ENCODE results near the gene DNAJC5. TPM values are rescaled to one million over a fixed set of nuclear protein-coding genes. Genes with fewer than 3 reads are reported as not detected.

DNAJC5 gene
- total RNA-seq, 2 experiments from 2014 or later: 21.4 to 22.5 TPM

DNA sequence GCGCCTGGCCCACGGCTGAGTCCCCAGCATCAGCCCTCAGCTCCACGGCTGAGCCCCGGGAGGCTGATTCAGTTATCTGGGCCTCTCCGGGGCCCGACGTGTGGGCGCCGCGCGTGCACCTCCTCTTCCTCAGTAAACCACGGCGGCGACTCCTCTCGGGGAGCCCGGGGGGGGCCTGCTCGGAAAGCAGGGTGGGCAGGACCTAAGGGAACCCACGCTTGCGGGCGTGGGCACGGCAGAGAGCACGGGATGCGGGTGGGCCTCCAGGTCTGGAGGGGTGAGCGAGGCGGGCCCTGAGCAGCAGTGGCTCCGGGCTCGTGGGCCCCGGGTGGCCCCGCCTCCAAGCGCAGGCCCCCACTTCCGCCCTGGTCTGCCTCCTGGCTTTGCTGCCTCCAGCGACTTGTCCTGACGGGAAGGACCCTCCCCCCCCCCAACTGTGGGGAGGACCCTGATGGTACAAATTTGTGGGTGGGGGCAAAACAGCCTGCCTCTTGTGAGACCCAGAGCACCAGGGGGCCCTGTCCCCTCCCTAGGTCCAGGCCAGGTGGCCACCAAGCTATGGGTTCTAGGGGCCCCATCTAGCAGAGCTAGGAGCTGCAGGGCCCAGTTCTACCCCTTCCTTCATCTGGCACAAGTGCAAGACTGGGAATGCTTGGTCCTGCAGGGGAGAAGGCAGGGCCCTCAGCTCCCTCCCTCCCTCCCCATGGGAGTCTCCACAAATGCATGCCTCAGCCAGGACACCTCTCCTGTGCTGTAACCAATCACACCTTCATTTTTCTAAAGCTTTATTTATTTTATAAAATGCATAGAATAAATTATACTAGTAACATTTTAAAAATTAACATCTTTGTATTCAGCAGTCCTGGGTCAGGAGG lies 44.4 kb downstream of the DNAJC5 start:
- intact Hi-C loops (cut with DNase I, micrococcal nuclease): no loop called here
- no peaks in the 10 kb centered on the region for H3K27me3 Mint-ChIP-seq
- peaks cover 25% of the 10 kb centered on the region for H3K4me1 Mint-ChIP-seq (ENCODE audit: low read depth)
- CTCF ChIA-PET: no interaction called here
- peak; percentile 21 for ATAC-seq (ENCODE audit: poor library complexity)
- peaks cover 0 to 26% of the 10 kb centered on the region in 2 experiments for H3K9me3 ChIP-seq (ENCODE audit: control insufficient read depth in 1 of 2, insufficient read depth in 1 of 2, low read length in 2 of 2)
- no peak overlapping the region for H3K4me3 Mint-ChIP-seq
- H3K4me1 ChIP-seq (ENCODE audit: insufficient read depth, low read length): peaks cover 22% of the 10 kb centered on the region
- H3K4me3 ChIP-seq (ENCODE audit: low read length): no peak overlapping the region
- no peaks in the 10 kb centered on the region for H3K27me3 ChIP-seq (ENCODE audit: control insufficient read depth in 1 of 2, insufficient read depth in 2 of 2, low read length in 2 of 2)
- no peaks in the 10 kb centered on the region for H3K9me3 Mint-ChIP-seq
- TF ChIP-seq, protein P1, sequence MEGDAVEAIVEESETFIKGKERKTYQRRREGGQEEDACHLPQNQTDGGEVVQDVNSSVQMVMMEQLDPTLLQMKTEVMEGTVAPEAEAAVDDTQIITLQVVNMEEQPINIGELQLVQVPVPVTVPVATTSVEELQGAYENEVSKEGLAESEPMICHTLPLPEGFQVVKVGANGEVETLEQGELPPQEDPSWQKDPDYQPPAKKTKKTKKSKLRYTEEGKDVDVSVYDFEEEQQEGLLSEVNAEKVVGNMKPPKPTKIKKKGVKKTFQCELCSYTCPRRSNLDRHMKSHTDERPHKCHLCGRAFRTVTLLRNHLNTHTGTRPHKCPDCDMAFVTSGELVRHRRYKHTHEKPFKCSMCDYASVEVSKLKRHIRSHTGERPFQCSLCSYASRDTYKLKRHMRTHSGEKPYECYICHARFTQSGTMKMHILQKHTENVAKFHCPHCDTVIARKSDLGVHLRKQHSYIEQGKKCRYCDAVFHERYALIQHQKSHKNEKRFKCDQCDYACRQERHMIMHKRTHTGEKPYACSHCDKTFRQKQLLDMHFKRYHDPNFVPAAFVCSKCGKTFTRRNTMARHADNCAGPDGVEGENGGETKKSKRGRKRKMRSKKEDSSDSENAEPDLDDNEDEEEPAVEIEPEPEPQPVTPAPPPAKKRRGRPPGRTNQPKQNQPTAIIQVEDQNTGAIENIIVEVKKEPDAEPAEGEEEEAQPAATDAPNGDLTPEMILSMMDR (IDR thresholded peaks at IDR 0.05): no peak
- peak in 2 of 14 experiments; percentile 25 to 35 for DNase-seq
- peaks cover 52% of the 10 kb centered on the region for H3K36me3 Mint-ChIP-seq (ENCODE audit: low read depth)
- H3K27ac ChIP-seq (ENCODE audit: low read depth in 1 of 2, low read length in 2 of 2): no peak overlapping the region
- POLR2A ChIA-PET: interaction anchor here (1.2 kb wide), 1 partner anchor 17 kb away, joined by 8 read pairs; the partner anchor contains the start of gene UCKL1
- peak overlapping the region; percentile 20 for H3K27ac Mint-ChIP-seq
- peaks cover 50% of the 10 kb centered on the region for H3K36me3 ChIP-seq (ENCODE audit: insufficient read depth, low read length)

DNA sequence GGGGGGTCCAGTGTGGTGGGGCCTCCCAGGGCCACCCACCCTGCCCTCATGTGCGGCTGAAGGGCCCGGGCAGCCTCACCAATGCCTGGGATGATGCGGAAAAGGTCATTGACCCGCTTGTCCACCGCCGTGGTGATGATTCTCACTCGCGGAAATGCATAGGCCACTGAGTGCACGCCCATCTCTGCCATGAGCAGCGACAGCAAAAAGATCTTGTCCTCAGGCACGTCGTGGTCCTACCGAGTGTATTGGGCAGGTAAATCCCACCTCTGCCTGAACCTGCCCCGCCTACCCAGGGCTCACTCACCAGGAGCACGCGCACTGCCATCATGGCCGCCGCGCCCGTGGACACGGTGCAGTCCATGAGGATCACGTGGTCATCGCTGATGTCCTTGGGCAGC lies 45.1 kb downstream of the DNAJC5 start:
- no peaks in the 10 kb centered on the region for H3K27me3 Mint-ChIP-seq
- H3K9me3 Mint-ChIP-seq: no peaks in the 10 kb centered on the region
- DNase-seq (peak in 1 of 14 experiments; percentile 30), ATAC-seq (ENCODE audit: poor library complexity) (no peak)
- peaks cover 22% of the 10 kb centered on the region for H3K4me1 ChIP-seq (ENCODE audit: insufficient read depth, low read length)
- no peak overlapping the region for H3K4me3 Mint-ChIP-seq
- no peaks in the 10 kb centered on the region for H3K27me3 ChIP-seq (ENCODE audit: control insufficient read depth in 1 of 2, insufficient read depth in 2 of 2, low read length in 2 of 2)
- peaks cover 28% of the 10 kb centered on the region for H3K4me1 Mint-ChIP-seq (ENCODE audit: low read depth)
- CTCF ChIA-PET: no interaction called here
- no peak overlapping the region for H3K27ac ChIP-seq (ENCODE audit: low read depth in 1 of 2, low read length in 2 of 2)
- H3K27ac Mint-ChIP-seq: peak overlapping the region; percentile 20
- no peak overlapping the region for H3K4me3 ChIP-seq (ENCODE audit: low read length)
- peaks cover 0 to 26% of the 10 kb centered on the region in 2 experiments for H3K9me3 ChIP-seq (ENCODE audit: control insufficient read depth in 1 of 2, insufficient read depth in 1 of 2, low read length in 2 of 2)
- TF ChIP-seq, protein P1 (IDR thresholded peaks at IDR 0.05): no peak
- intact Hi-C loops (cut with DNase I, micrococcal nuclease): no loop called here
- H3K36me3 Mint-ChIP-seq (ENCODE audit: low read depth): peaks cover 50% of the 10 kb centered on the region
- peaks cover 50% of the 10 kb centered on the region for H3K36me3 ChIP-seq (ENCODE audit: insufficient read depth, low read length)
- POLR2A ChIA-PET: interaction anchor here (1.2 kb wide), 1 partner anchor 16 kb away, joined by 8 read pairs; the partner anchor contains the start of gene UCKL1

DNA sequence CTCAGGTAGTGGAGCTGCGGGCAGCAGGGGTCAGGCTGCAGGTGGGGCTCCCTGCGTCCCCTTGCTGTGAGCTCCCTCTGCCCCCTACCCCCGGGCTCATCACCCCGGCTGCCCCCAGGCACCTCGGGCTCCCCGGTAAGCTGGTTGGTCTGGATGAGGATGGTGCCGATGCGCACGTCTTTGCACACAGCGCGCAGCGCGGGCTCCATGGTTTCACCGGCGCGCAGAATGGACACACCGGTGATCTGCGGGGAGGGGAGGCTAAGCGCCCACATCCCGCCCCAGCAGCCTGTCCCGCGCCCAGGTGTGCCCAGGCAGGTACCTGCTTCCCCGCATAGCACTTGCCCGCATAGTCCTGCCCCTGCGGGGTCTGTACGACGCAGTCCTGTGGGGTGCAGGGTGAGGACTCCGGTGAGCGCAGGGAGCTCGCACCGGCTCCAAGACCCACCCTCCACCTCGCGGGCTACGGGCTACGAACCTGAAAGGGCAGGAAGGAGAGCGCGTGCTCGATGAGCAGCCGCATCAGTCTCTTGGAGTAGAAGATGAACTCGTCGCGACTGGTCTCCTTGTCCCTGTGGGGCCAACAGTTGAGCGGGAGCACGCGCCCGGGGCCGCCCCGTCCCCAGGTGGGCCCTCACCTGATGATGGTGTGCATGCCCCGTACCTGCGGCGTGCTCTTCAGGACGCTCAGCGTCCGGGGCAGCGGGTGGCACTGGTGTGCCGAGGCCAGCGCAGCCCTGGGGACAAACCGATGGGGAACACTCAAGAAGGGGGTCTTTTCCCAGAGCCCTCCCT lies 45.7 kb downstream of the DNAJC5 start:
- peaks cover 0 to 26% of the 10 kb centered on the region in 2 experiments for H3K9me3 ChIP-seq (ENCODE audit: control insufficient read depth in 1 of 2, insufficient read depth in 1 of 2, low read length in 2 of 2)
- Mint-ChIP-seq H3K27ac (no peak overlapping the region), H3K36me3 (ENCODE audit: low read depth) (peaks cover 50% of the 10 kb centered on the region), H3K9me3 (no peaks in the 10 kb centered on the region), H3K4me3 (no peak overlapping the region), H3K4me1 (ENCODE audit: low read depth) (peaks cover 34% of the 10 kb centered on the region), H3K27me3 (no peaks in the 10 kb centered on the region)
- ATAC-seq (ENCODE audit: poor library complexity): no peak
- intact Hi-C loops (cut with DNase I, micrococcal nuclease): no loop called here
- TF ChIP-seq, protein P1 (IDR thresholded peaks at IDR 0.05): no peak
- peak overlapping the region in 1 of 2 donors; percentile 55 for H3K27ac ChIP-seq (ENCODE audit: low read depth in 1 of 2, low read length in 2 of 2)
- H3K36me3 ChIP-seq (ENCODE audit: insufficient read depth, low read length): peaks cover 50% of the 10 kb centered on the region
- no peaks in the 10 kb centered on the region for H3K27me3 ChIP-seq (ENCODE audit: control insufficient read depth in 1 of 2, insufficient read depth in 2 of 2, low read length in 2 of 2)
- H3K4me1 ChIP-seq (ENCODE audit: insufficient read depth, low read length): peaks cover 22% of the 10 kb centered on the region
- POLR2A ChIA-PET: interaction anchor here (0.6 to 1.9 kb wide), 2 partner anchors 16 to 45 kb away, joined by 3 to 8 read pairs; partner anchors contain the start of gene UCKL1
- CTCF ChIA-PET: no interaction called here
- DNase-seq: peak in 2 of 14 experiments; percentile 13 to 34
- H3K4me3 ChIP-seq (ENCODE audit: low read length): no peak overlapping the region
